PFSK-1 (cell line): Measurements from ENCODE around the gene PRPSAP2.

Source experiments
- FOXP2 ChIP-seq: optimal IDR thresholded peaks from 2 replicates; pipeline ENCODE3; 2011; ENCODE audit warnings: borderline replicate concordance, control low read depth, inconsistent platforms; ENCODE audit not compliant: insufficient read depth; ENCODE audit errors: extremely low read length, extremely low read depth
- POLR2AphosphoS5 ChIP-seq: IDR thresholded peaks from 2 replicates; pipeline ENCODE4 v1.6.1; 2012; ENCODE audit warnings: low read depth, mild to moderate bottlenecking, control low read depth, low read length, moderate library complexity
- REST ChIP-seq, 2 experiments: IDR thresholded peaks; 2 replicates each; pipeline versions ENCODE4 v1.6.1 to v1.8.0; 2011 to 2012; ENCODE audit warnings: low read depth in 2 of 2, low read length in 2 of 2, control low read depth in 1 of 2, inconsistent platforms in 1 of 2, mild to moderate bottlenecking in 1 of 2, moderate library complexity in 1 of 2; ENCODE audit not compliant: insufficient read depth in 1 of 2
- SIN3A ChIP-seq: IDR thresholded peaks from 2 replicates; pipeline ENCODE4 v1.6.1; 2012; ENCODE audit warnings: mild to moderate bottlenecking, low read length, moderate library complexity, borderline replicate concordance; ENCODE audit not compliant: insufficient read depth
- TAF1 ChIP-seq: IDR thresholded peaks from 2 replicates; pipeline ENCODE4 v1.6.1; 2012; ENCODE audit warnings: low read length, control low read depth, borderline replicate concordance; ENCODE audit not compliant: insufficient read depth

The PRPSAP2 gene

DNA sequence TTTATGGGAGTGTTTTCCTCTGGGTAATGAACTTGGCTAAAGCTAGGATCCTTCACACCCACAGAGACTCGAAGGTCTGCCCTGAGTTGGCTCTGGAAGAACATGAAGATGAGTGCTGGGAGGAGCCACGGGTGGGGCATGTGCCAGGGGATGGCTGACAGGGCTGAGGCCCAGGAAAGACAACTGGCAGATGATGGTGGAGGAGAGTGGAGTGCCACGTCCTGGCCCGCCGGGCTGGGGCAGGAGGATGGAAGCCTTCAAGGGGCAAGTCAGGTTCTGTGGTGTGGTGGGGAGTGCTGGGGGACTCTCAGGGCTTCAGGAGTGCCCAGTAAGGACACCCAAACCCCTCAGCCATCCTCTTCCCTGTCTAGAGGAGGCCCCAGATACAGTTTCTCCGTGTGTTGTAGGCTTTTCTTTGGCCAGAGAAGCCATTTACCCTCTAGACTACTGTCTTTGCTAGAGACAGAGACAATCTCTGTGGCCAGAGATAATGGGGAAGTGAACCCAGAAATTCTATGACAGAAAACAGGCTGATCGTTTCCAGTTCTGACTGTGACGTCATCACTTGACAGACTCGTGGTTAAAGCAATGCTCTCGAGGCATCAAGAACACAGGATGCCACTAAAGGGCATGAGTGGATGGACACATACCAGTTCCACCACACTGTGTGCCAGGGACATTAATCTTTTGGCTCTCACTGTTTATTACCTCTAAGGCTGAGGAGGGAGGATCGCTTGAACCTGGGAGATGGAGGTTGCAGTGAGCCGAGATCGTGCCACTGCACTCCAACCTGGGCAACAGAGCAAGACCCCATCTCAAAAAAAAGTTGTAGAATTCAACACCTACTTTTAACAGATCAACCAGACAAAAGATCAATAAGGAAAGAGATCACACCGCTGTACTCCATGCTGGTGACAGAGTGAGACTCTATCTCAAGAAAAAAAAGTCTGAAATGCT, 75.4 kb downstream of the PRPSAP2 start:
- TF ChIP-seq TAF1 (no peak), SIN3A (no peak), POLR2AphosphoS5 (no peak), REST (IDR thresholded peaks at IDR 0.05; ENCODE audit: insufficient read depth in 1 of 2, low read depth in 2 of 2, low read length in 2 of 2) (no peak), FOXP2 (no peak)

- TF ChIP-seq TAF1, result no peak
- TF ChIP-seq SIN3A, result no peak
- no peak for TF ChIP-seq POLR2AphosphoS5
- TF ChIP-seq FOXP2, result no peak
- no peak for TF ChIP-seq REST (IDR thresholded peaks at IDR 0.05; ENCODE audit: insufficient read depth in 1 of 2, low read depth in 2 of 2, low read length in 2 of 2)
Observed at GRCh38 chr17:18937981-18938691, 80.2 kb downstream of the PRPSAP2 start.

DNA sequence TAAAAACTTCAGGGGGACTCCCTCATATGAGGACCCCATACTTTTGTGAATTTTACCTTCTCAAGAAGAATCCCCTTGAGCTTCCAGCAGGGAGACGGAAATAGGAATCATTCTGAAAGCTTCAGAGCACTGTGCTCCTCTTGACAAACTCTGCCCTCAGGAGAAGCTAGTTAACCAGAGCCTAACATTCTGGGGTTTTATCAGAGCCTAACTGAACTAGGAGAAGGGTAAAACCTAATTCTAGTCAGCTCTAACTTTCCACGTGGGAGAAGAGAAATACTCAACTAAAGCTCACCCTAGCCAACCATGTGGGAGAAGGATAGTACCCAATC, 80.7 kb downstream of the PRPSAP2 start:
- TF ChIP-seq TAF1 (no peak), REST (IDR thresholded peaks at IDR 0.05; ENCODE audit: insufficient read depth in 1 of 2, low read depth in 2 of 2, low read length in 2 of 2) (no peak), POLR2AphosphoS5 (no peak), FOXP2 (no peak), SIN3A (no peak)

DNA sequence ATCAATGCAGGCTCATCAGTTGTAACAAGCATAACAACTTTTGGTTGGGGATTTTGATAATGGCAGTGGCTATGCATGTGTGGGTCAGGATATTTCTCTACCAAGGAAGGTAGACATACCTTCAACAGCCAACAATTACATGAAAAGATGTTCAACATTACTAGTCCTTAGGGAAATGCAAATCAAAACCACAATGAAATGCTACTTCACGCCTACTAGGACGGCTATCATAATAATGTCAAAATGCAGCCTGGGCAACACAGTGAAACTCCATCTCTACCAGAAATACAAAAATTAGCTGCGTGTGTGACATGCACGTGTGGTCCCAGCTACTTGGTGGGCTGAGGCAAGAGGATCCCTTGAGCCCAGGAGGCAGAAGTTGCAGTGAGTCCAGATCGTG, 86.7 kb downstream of the PRPSAP2 start:
- TF ChIP-seq TAF1 (no peak), POLR2AphosphoS5 (no peak), SIN3A (no peak), REST (IDR thresholded peaks at IDR 0.05; ENCODE audit: insufficient read depth in 1 of 2, low read depth in 2 of 2, low read length in 2 of 2) (no peak), FOXP2 (no peak)
